ENCODE measurements around the gene SNAPIN.

- no peak for TF ChIP-seq CTCF (conservative IDR thresholded peaks at IDR 0.05; ENCODE audit: low read length)
- no peak for TF ChIP-seq EZH2phosphoT487 (IDR thresholded peaks at IDR 0.05; ENCODE audit: borderline replicate concordance)
Observed at GRCh38 chr1:153659656-153660055, 1.2 kb downstream of the SNAPIN start.

Data from Loucy (cell line).